GM19240 (cell line): ENCODE data around the gene BCL2L2.
"Not testable (repeated sequence)": the region's sequence is repeated elsewhere in the genome, so short reads cannot be mapped to it uniquely, and the experiment has no call there.

Experiments
- DNase-seq: peaks from one replicate; pipeline ENCODE4 v3.0.0; 2011; ENCODE audit warnings: low spot score; ENCODE audit not compliant: insufficient read length

BCL2L2 gene

GRCh38 chr14:23324455-23324846, 17.8 kb downstream of the BCL2L2 start:
- DNase-seq = no peak

DNA sequence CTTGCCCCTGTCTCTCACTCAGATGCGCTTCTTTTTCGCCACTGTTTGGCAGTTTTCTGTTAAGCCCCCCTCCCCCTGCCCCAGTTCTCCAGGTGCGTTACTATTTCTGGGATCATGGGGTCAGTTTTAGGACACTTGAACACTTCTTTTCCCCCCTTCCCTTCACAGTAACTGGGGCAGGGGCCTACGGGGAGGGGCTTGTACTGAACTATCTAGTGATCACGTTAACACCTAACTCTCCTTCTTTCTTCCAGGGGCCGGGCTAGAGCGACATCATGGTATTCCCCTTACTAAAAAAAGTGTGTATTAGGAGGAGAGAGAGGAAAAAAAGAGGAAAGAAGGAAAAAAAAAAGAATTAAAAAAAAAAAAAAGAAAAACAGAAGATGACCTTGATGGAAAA, 18.4 kb downstream of the BCL2L2 start:
- DNase-seq = no peak

- not testable (repeated sequence) for DNase-seq
Measured at GRCh38 chr14:23325746-23326145, 19.1 kb downstream of the BCL2L2 start.

DNA sequence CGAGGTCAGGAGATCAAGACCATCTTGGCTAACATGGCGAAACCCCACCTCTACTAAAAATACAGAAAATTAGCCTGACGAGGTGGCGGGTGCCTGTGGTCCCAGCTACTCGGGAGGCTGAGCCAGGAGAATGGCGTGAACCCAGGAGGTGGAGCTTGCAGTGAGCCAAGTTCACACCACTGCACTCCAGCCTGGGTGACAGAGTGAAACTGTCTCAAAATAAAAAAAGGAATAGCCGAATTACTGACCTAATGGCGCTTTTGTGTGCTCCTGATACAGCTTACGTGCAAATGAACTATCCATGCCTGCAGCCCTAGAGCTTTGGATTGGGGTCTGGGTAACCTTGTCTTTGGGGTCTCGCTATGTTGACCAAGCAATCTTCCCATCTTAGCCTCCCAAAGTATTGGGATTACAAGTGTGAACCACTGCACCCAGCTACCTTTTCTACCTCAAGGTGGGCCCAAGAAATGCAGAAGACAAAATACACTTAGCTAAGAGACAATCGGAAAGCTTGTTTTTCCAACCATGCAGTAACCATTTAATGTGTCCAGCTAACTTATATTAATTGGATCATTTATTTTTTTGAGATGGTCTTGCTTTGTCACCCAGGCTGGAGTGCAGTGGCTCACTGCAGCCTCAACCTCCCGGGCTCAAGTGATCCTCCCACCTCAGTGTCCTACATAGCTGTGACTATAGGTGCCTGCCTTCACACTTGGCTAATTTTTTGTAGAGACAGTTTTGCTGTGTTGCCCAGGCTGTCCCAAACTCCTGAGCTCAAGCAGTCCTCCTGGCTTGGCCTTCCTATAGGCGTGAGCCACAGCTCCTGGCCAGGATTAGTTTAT, 20.1 kb downstream of the BCL2L2 start:
- no peak for DNase-seq

DNA sequence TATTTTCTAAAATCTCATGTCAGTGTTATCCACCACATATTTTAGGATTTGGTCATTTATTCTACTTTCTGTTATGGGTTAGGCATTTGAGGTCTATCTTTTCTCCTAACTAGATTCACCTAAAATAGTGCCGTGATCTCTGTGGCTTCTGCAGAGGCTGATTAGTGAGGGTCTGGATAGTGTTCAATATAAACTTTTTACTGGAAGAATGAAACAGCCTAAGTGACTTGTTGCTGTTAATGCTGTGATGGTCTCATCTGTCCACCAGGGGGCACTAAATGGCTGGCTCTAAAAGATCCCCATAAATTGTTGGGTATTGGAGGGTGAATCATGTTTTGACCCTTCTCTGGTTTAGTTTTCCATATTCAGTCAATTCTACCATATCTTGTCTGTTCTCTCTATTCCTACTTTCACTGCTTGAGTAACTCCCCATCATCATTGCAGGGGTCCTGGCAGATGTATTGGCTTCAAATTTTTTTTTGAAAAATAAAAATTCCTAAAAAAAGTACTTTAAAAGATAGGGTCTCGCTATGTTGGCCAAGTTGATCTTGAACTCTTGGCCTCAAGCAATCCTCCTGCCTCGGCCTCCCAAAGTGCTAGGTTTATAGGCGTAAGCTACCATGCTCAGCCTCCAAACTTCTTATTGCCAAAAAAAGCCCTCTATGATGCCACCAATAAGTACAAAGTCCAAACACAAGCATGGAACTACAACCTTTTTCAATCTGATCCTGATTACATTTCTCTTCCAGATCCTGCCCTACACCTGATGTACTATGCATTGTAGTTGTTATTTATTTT, 21.5 kb downstream of the BCL2L2 start:
- peak; percentile 46 for DNase-seq

- no peak for DNase-seq
Measured at GRCh38 chr14:23335623-23336022, 29.0 kb downstream of the BCL2L2 start.

GRCh38 chr14:23339506-23340268, 33.1 kb downstream of the BCL2L2 start:
- DNase-seq = no peak

DNA sequence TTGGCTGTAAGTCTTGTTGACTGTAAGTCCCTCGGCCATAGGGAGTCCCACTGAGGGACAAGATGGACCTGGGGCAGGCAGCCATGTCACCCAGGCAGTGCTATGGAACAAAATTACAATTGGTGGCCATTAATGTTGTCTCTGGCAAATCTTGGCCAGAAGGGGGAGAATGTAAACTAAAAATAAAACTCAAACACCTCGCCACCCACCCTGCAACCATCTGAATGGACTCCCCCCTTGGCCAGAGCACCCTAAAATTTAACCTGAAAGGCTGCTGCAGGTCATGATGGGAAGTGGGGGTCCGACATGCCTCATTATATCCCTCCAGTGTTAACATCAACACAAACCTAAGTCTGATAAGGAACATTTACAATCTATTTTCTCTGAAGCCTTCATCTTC, 37.8 kb downstream of the BCL2L2 start:
- DNase-seq = no peak

GRCh38 chr14:23345987-23346692, 39.5 kb downstream of the BCL2L2 start:
- DNase-seq = no peak

DNA sequence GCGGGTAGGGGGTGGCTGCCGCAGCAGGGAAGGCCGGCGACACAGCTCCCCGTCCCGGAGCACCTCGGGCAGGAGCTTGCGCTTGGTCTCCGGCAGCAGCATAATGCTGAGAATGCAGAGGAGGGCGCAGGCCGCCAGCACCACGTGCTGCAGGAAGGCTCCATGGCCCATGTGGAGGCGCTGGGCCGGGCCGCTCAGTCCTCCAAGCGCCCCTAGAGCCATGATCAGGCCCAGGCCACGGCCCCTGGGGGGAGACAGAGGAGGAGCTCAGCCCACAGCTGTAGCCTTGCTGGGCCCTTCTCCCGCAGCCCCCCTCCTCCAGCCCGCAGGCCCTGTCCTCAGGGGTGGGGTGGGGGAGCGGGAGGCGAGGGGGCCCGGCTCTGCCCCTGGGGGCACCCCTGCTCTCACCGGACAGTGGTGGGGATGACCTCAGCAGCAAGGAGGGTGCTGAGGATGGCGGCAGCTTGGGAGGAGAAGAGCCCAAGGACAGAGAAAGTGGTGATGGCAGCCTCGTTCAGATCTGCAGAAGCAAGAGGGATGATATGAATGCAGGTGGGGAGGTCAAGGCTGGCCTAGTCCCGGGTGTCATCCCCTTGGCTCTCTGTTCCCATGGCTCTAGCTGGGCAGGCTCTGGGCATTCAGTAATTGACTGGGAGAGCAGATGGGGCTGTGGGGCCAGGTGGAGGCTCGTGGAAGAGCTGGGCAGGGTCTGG, 40.2 kb downstream of the BCL2L2 start:
- DNase-seq = no peak

GRCh38 chr14:23347406-23348296, 41.0 kb downstream of the BCL2L2 start:
- DNase-seq = no peak

DNA sequence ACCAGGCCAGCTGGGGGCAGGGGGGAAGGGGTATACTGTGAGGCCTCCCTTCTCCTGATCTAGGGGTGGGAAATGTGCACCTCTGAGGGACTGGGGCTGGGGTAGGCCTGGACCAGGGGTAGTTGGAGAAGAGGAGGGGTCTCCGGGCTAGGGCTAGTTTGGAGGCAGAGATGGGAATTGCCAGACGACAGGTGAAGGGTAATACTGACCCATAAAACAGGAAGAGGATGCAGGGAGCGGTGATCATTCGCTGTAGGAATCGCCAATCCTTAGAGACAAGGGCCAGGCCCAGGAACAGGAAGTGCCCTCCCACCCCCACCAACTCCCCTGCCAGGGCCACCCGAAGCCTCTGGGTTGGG, 41.6 kb downstream of the BCL2L2 start:
- no peak for DNase-seq

DNA sequence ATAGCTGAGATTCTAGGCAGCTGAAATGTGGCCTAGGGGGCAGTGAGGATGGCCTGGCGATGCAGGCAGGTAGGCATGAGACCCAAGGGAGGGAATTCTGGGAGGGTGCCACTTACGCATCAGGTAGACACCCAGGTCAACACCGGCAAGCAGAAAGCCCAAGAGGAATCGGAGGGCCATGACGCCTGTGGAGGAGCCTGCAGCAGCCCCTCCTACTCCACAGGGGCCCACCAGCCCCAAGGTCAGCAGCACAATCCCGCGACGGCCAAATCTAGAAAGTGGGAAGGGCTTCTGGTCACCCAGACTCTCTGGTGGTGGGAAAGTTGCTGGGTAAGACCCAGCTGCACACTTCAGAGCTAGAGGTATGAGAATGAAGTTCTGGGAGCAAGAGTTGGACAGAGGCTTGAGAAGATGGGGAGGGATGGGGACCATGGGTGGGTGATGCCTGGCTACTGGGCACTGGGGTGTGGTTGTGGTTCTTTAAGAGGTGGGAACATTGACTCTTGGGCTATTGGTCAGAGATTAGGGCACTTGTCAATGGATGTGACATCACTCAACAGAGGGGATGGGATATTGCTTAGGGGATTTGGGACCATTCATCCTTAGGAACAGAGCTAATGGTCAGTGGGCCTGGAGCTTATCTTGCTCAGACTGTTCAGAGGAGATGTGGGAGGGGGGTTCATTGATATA, 42.7 kb downstream of the BCL2L2 start:
- DNase-seq = no peak

DNA sequence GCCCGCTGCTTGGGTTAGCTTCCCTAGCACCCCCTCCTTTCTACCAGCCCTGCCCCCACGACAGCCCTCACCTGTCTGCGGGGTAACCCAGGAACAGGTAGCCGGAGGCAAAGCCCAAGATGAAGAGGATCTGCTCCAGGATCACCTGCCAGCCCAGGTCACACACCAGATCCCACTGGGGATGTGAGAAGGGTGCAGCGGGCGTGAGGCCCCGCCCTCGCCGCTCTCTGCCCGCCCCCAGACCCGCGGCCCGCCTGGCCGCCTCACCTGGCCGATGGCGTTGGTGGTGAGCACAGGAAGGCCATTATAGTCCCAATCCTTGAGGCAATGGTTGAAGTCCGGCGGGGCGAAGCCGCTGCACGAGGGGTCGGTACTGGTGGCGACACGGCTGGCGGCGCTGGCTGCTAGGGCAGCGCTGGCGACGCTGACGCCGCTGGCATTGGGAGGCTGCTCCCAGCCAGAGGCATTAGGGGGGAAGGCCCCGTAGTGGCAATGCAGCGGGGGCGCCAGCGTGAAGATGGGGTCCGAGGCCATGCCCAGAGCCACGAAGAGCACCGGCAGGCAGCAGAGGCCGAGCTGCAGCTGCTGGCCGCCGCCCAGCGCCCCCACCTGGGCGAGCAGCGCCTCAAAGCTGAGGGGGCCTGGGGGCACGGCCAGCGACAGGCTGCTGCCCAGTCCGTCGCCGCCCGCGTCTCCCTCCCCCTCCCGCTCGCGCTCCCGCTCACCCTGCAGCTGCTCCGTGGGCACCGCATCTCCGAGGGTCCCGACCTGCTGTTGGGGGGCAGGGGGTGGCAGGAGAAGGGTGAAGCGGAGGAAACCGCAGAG, 45.3 kb downstream of the BCL2L2 start:
- DNase-seq = no peak

GRCh38 chr14:23352506-23353432, 46.1 kb downstream of the BCL2L2 start, which contains the start of gene SLC22A17:
TSS of gene SLC22A17 (minus strand) at chr14:23352887.
- no peak for DNase-seq

DNA sequence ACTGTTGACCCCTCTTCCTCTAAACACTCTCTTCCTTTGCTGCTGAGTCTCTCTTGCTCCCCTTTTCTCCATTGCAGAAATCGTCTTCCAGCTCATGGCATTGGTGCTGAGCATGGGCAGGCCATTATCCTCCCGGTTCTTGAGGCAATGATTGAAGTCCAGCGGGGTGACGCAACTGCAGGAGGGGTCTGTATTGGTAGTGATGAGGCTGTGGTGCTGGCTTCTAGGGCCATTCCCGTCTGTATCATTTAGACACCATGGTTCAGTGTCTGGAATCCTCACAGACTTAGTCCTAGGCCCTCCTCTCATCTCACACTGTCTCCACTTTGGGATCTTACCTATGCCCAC, 46.8 kb downstream of the BCL2L2 start:
- no peak for DNase-seq

DNA sequence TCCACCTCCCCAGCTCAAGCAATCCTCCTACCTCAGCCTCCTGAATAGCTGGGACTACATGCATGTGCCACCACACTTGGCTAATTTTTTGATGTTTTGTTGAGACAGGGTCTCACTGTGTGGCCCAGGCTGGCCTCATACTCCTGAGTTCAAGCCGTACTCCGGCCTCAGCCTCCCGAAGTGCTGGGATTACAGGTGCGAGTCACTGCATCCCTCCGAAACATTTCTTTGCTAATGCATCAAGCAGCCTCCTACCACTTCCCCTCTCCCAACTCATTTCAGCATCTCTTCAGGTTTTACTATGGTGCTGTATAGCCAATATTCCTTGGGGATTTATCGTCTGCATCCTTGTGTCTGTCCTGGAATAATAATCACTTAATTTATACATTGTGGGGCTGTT, 48.4 kb downstream of the BCL2L2 start:
- no peak for DNase-seq
